HEK293 (cell line): ENCODE results near the gene ZNF175.

Experiments used
- CTCF ChIA-PET: fragments of 350-600 bp; formaldehyde crosslinking; extraction: SDS; loops from one replicate; lab custom pipeline; 2021; ENCODE audit warnings: antibody characterized with exemption; lab: Yijun Ruan, JAX
- POLR2A ChIA-PET: fragments of 300-600 bp; formaldehyde crosslinking; extraction: SDS; loops from one replicate; lab custom pipeline; 2020; ENCODE audit warnings: antibody characterized with exemption, inconsistent platforms; lab: Yijun Ruan, JAX
- H3K27ac ChIP-seq: fragments of 200-500 bp; sonication (Bioruptor generic); 2 replicates; pipeline ENCODE4 v1.5.1; 2014; ENCODE audit warnings: low read depth, low read length, control low read depth, inconsistent platforms; ENCODE audit errors: extremely low read depth
- H3K36me3 ChIP-seq, 2 experiments: fragments of 200-500 bp in 1 of 2; sonication (Bioruptor generic) in 1 of 2; 1 replicate in 1 of 2; 2 replicates in 1 of 2; pipeline ENCODE4 v1.5.1; 2014 to 2017; ENCODE audit warnings: inconsistent platforms in 2 of 2, low read length in 2 of 2; ENCODE audit not compliant: control insufficient read depth in 2 of 2, insufficient read depth in 1 of 2
- H3K4me1 ChIP-seq: fragments of 200-500 bp; sonication (Bioruptor generic); 2 replicates; pipeline ENCODE4 v1.5.1; 2014; ENCODE audit warnings: mild to moderate bottlenecking, low read length, inconsistent platforms; ENCODE audit not compliant: control insufficient read depth, insufficient read depth
- H3K4me3 ChIP-seq: 2 replicates; pipeline ENCODE4 v1.5.1; 2011; ENCODE audit warnings: low read depth, mild to moderate bottlenecking, control low read depth, low read length, moderate library complexity
- H3K9me3 ChIP-seq: fragments of 200-500 bp; sonication (Bioruptor generic); 2 replicates; pipeline ENCODE4 v1.5.1; 2014; ENCODE audit warnings: low read depth, low read length, inconsistent platforms; ENCODE audit not compliant: control insufficient read depth, insufficient read depth
- MYNN ChIP-seq: fragments of 450-650 bp; formaldehyde crosslinking; IDR thresholded peaks from 2 replicates; pipeline ENCODE4 v1.5.1; 2016; ENCODE audit warnings: missing biosample characterization, missing genetic modification characterization, borderline replicate concordance
- ZBTB1 ChIP-seq: fragments of 450-650 bp; formaldehyde crosslinking; IDR thresholded peaks from 2 replicates; pipeline ENCODE4 v1.5.1; 2016; ENCODE audit warnings: missing biosample characterization, missing genetic modification characterization
- ZBTB17 ChIP-seq: fragments of 450-650 bp; formaldehyde crosslinking; IDR thresholded peaks from 2 replicates; pipeline ENCODE4 v1.5.1; 2016; ENCODE audit warnings: missing biosample characterization, missing genetic modification characterization
- ZBTB7A ChIP-seq: fragments of 450-650 bp; formaldehyde crosslinking; IDR thresholded peaks from 2 replicates; pipeline ENCODE4 v1.5.1; 2016; ENCODE audit warnings: low read depth, missing biosample characterization, missing genetic modification characterization
- ZNF155 ChIP-seq: fragments of 450-650 bp; formaldehyde crosslinking; IDR thresholded peaks from 2 replicates; pipeline ENCODE4 v1.5.1; 2016; ENCODE audit warnings: missing biosample characterization, missing genetic modification characterization
- ZNF19 ChIP-seq: fragments of 450-650 bp; formaldehyde crosslinking; IDR thresholded peaks from 2 replicates; pipeline ENCODE4; 2016; ENCODE audit warnings: missing biosample characterization, missing genetic modification characterization, low read depth
- ZNF302 ChIP-seq: fragments of 450-650 bp; formaldehyde crosslinking; IDR thresholded peaks from 2 replicates; pipeline ENCODE4 v1.5.1; 2016; ENCODE audit warnings: missing biosample characterization, missing genetic modification characterization, low read depth
- ZNF391 ChIP-seq: fragments of 450-650 bp; formaldehyde crosslinking; IDR thresholded peaks from 2 replicates; pipeline ENCODE4 v1.5.1; 2016; ENCODE audit warnings: low read depth, missing biosample characterization, missing genetic modification characterization, borderline replicate concordance
- ZNF596 ChIP-seq: fragments of 450-650 bp; IDR thresholded peaks from 2 replicates; pipeline ENCODE4 v1.5.0; 2018; ENCODE audit warnings: missing biosample characterization, mild to moderate bottlenecking, missing genetic modification characterization, moderate library complexity
- ZNF76 ChIP-seq: fragments of 450-650 bp; formaldehyde crosslinking; IDR thresholded peaks from 2 replicates; pipeline ENCODE4; 2016; ENCODE audit warnings: low read depth, missing biosample characterization, missing genetic modification characterization, borderline replicate concordance
- ZNF777 ChIP-seq: fragments of 450-650 bp; formaldehyde crosslinking; IDR thresholded peaks from 2 replicates; pipeline ENCODE4 v1.5.1; 2017; ENCODE audit warnings: missing biosample characterization, missing genetic modification characterization, borderline replicate concordance
- ZNF837 ChIP-seq: fragments of 450-650 bp; formaldehyde crosslinking; IDR thresholded peaks from 2 replicates; pipeline ENCODE4 v1.5.1; 2016; ENCODE audit warnings: missing biosample characterization, missing genetic modification characterization
- TF ChIP-seq, protein P1 (sequence below): fragments of 450-650 bp; formaldehyde crosslinking; IDR thresholded peaks from 2 replicates; pipeline ENCODE4 v1.5.1; 2016; ENCODE audit warnings: missing biosample characterization, missing genetic modification characterization
- TF ChIP-seq, protein P2 (sequence below): fragments of 450-650 bp; formaldehyde crosslinking; IDR thresholded peaks from 2 replicates; pipeline ENCODE4 v1.5.1; 2016; ENCODE audit warnings: missing biosample characterization, missing genetic modification characterization
- TF ChIP-seq, protein P3 (sequence below): fragments of 450-650 bp; formaldehyde crosslinking; IDR thresholded peaks from 2 replicates; pipeline ENCODE4 v1.5.1; 2016; ENCODE audit warnings: missing biosample characterization, missing genetic modification characterization
- TF ChIP-seq, protein P4 (sequence below): fragments of 450-650 bp; formaldehyde crosslinking; IDR thresholded peaks from 2 replicates; pipeline ENCODE4 v1.5.1; 2016; ENCODE audit warnings: missing biosample characterization, missing genetic modification characterization
- TF ChIP-seq, protein P5 (sequence below): fragments of 450-650 bp; formaldehyde crosslinking; IDR thresholded peaks from 2 replicates; pipeline ENCODE4 v1.5.1; 2017; ENCODE audit warnings: missing biosample characterization, missing genetic modification characterization
- TF ChIP-seq, protein P6 (sequence below): sonication (generic); formaldehyde crosslinking; IDR thresholded peaks from 2 replicates; pipeline ENCODE4 v1.8.1; 2022; ENCODE audit warnings: mild to moderate bottlenecking, moderate library complexity, missing genetic modification reagents

ZNF175 gene

DNA sequence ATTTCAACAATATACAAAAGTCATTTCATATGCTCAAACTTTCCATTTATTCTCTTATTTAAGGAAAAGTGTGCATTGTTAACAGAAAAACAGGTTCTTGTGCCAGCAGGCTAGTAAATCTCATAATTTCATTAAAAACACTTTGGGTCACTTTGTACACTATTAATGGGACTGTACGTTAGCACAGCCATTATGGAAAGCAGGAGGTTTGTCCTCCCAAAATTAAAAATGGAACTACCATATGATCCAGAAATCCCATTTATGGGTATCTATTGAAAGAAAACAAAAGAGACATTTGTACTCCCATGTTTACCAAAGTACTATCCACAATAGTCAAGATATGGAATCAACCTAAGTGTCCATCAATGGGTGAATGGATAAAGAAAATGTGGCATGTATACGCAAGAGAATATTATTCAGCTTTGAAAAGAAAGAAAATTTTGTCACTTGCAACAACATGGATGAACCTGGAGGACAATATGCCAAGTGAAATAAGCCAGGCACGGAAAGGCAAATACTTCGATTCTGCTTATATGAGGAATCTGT, 31.2 kb upstream of the ZNF175 start:
- CTCF ChIA-PET, result interaction anchor here (1.0 to 1.7 kb wide), 3 partner anchors 68 to 121 kb away, joined by 3 to 4 read pairs (median 4); no protein-coding TSS in a partner anchor
- no peaks in the 10 kb centered on the region for H3K36me3 ChIP-seq
- H3K4me3 ChIP-seq, result no peak overlapping the region
- POLR2A ChIA-PET, result no interaction called here
- H3K9me3 ChIP-seq, result no peaks in the 10 kb centered on the region
- H3K4me1 ChIP-seq, result no peaks in the 10 kb centered on the region
- no peak overlapping the region for H3K27ac ChIP-seq
- TF ChIP-seq ZBTB17 (no peak), MYNN (no peak), ZNF302 (tag by site-specific recombination) (no peak), ZBTB1 (tag by site-specific recombination) (no peak), ZNF76 (tag by site-specific recombination) (no peak), ZNF596 (no peak), ZNF837 (tag by site-specific recombination) (no peak), ZNF391 (no peak)
- TF ChIP-seq, protein P1, sequence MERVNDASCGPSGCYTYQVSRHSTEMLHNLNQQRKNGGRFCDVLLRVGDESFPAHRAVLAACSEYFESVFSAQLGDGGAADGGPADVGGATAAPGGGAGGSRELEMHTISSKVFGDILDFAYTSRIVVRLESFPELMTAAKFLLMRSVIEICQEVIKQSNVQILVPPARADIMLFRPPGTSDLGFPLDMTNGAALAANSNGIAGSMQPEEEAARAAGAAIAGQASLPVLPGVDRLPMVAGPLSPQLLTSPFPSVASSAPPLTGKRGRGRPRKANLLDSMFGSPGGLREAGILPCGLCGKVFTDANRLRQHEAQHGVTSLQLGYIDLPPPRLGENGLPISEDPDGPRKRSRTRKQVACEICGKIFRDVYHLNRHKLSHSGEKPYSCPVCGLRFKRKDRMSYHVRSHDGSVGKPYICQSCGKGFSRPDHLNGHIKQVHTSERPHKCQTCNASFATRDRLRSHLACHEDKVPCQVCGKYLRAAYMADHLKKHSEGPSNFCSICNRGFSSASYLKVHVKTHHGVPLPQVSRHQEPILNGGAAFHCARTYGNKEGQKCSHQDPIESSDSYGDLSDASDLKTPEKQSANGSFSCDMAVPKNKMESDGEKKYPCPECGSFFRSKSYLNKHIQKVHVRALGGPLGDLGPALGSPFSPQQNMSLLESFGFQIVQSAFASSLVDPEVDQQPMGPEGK (tag by site-specific recombination), result no peak
- TF ChIP-seq, protein P2, sequence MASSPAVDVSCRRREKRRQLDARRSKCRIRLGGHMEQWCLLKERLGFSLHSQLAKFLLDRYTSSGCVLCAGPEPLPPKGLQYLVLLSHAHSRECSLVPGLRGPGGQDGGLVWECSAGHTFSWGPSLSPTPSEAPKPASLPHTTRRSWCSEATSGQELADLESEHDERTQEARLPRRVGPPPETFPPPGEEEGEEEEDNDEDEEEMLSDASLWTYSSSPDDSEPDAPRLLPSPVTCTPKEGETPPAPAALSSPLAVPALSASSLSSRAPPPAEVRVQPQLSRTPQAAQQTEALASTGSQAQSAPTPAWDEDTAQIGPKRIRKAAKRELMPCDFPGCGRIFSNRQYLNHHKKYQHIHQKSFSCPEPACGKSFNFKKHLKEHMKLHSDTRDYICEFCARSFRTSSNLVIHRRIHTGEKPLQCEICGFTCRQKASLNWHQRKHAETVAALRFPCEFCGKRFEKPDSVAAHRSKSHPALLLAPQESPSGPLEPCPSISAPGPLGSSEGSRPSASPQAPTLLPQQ (tag by site-specific recombination), result no peak
- TF ChIP-seq, protein P3, sequence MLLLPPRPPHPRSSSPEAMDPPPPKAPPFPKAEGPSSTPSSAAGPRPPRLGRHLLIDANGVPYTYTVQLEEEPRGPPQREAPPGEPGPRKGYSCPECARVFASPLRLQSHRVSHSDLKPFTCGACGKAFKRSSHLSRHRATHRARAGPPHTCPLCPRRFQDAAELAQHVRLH (tag by site-specific recombination), result no peak

DNA sequence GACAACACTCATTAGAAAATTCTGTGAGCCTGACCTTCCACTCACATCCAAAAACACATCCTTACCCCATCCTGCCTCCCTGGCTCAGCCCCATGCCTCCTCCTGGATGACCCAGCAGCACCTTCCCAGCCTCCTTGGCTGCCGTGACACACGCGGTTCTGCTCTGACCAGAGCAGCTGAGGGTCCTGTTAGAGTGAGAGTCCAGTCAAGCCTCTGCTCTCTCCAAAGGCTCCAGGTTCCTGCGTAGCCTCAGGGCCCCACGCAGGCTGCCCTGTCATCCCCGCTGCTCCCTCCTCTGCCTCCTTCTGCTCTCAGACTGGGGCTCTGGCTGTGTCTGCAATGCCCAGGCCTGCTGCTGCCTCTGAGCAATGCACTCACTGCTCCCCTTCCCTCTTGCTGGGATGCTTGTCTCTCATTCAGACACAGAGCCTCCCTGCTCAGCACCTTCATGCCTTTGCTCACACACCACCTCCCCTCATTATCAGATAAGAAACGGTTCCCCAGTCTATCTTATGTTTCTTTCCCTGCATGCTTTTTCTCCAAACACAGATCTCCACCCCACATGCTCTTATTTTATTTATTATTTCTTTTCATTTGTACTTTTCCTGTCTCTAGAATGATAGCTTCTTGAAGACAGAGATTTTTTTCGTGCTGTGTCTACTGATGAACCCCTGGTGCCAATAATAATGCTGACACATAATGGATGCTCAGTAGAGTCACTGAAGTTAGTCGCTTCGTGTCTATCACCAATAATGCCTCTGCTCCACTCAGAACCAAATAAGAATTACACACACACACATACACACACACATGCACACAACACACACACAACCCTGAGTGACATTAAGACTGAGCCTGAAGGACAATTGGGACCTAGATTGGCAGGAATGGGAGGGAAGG, 29.4 kb upstream of the ZNF175 start:
- Histone ChIP-seq H3K27ac (no peak overlapping the region), H3K4me1 (no peaks in the 10 kb centered on the region), H3K36me3 (no peaks in the 10 kb centered on the region), H3K9me3 (no peaks in the 10 kb centered on the region), H3K4me3 (no peak overlapping the region)
- POLR2A ChIA-PET, result no interaction called here
- TF ChIP-seq, protein P4, sequence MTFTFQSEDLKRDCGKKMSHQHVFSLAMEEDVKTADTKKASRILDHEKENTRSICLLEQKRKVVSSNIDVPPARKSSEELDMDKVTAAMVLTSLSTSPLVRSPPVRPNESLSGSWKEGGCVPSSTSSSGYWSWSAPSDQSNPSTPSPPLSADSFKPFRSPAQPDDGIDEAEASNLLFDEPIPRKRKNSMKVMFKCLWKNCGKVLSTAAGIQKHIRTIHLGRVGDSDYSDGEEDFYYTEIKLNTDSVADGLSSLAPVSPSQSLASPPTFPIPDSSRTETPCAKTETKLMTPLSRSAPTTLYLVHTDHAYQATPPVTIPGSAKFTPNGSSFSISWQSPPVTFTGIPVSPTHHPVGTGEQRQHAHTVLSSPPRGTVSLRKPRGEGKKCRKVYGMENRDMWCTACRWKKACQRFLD (tag by site-specific recombination), result no peak
- TF ChIP-seq ZNF155 (tag by site-specific recombination), result no peak
- no peak for TF ChIP-seq ZNF777
- TF ChIP-seq, protein P5, sequence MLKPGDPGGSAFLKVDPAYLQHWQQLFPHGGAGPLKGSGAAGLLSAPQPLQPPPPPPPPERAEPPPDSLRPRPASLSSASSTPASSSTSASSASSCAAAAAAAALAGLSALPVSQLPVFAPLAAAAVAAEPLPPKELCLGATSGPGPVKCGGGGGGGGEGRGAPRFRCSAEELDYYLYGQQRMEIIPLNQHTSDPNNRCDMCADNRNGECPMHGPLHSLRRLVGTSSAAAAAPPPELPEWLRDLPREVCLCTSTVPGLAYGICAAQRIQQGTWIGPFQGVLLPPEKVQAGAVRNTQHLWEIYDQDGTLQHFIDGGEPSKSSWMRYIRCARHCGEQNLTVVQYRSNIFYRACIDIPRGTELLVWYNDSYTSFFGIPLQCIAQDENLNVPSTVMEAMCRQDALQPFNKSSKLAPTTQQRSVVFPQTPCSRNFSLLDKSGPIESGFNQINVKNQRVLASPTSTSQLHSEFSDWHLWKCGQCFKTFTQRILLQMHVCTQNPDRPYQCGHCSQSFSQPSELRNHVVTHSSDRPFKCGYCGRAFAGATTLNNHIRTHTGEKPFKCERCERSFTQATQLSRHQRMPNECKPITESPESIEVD (tag by site-specific recombination), result no peak
- TF ChIP-seq, protein P6, sequence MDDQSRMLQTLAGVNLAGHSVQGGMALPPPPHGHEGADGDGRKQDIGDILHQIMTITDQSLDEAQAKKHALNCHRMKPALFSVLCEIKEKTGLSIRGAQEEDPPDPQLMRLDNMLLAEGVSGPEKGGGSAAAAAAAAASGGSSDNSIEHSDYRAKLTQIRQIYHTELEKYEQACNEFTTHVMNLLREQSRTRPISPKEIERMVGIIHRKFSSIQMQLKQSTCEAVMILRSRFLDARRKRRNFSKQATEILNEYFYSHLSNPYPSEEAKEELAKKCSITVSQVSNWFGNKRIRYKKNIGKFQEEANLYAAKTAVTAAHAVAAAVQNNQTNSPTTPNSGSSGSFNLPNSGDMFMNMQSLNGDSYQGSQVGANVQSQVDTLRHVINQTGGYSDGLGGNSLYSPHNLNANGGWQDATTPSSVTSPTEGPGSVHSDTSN (CRISPR knock-in tag), result no peak
- TF ChIP-seq ZBTB7A (tag by site-specific recombination), result no peak
- no peak for TF ChIP-seq ZNF19
- CTCF ChIA-PET, result interaction anchor here (0.7 to 1.1 kb wide), 2 partner anchors 30 to 143 kb away, joined by 3 to 4 read pairs; no protein-coding TSS in a partner anchor
